Activated T-cell treated with anti-CD3 and anti-CD28 coated beads, Interleukin-2, amount 50 U/mL, for 48 hours (primary cell): ENCODE data around the gene KLRF2.

Experiments
- DNase-seq, 2 experiments: peaks; one replicate each; pipeline ENCODE4 v3.0.0-alpha.2; 2020

The KLRF2 gene

DNA sequence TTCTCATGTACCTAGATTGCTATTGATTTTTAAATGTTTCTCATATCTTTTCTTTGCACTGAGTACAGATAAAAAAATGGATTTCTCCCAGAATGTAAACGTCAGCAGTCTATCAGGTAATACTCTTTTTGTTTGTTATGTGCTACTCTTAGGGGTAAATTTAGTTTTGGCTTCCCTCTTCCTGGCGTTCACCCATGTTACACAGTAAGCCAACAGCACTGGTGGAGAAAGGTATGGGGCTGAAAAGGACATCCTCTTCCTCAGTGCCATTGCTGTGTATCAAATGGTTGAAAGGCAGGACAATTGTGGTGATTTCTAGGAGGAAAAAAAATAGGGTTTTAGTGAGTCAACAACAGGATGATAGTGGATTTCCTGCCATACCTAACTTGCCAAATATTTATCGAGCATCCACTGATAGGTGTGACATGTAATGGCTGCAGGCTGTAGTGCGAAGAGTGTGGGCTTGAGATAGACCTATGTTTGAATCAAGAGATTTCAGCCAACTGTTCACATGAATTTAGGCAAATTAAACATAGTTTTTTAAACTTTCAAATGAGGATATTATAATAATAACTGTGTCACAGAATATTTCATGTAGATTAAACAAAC lies 7.5 kb downstream of the KLRF2 start:
- no peak for DNase-seq

DNA sequence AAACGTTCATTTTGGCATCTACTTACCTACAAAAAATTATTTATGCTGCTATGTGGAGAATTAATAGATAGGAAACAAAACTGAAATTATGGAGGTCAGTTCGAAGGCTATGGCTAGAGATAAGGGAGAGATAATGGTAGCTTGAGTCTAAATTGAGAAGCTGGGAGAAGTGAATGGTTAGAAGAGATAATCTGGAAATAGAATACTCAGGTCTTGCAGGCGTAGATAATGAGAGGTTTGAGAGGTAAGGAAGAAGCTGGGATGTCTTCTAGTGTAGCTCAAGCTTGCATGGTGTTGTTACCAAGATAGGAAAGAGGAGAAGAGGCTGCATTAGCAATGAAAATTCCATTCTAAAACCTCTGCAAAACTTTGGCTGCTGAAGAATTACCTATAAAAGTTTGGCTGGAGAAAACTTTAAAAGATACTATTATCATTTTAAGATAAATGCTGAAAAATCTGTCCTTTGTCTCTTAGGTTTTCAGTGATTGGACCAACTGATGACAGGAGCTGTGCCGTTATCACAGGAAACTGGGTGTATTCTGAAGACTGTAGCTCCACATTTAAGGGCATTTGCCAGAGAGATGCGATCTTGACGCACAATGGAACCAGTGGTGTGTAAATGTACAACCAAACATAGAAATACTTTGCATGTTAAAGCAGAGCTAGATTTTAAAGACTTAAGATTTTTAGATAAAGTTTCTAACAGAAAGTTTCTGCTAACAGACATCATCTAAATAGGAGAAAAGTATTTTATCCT lies 14.1 kb downstream of the KLRF2 start:
- DNase-seq, result no peak

DNA sequence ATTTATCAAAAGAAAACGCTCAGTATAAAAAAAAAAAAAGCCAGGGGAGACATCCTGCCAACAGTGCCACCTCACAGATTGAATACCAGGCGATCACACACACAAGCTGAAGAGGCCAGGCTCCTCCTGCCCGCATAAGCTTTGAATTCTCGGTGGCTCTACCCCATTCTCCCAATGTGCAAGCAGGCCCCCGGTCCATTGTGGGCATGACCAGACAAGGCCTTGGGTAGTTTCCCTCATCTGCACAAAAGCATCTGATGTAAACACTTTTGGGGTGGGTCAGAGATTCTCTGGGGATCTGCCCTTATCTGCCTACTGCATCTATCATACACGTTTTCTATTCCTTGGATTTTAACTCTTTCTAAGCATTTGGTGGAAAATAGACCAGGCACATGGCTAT lies 16.2 kb downstream of the KLRF2 start:
- no peak for DNase-seq

DNA sequence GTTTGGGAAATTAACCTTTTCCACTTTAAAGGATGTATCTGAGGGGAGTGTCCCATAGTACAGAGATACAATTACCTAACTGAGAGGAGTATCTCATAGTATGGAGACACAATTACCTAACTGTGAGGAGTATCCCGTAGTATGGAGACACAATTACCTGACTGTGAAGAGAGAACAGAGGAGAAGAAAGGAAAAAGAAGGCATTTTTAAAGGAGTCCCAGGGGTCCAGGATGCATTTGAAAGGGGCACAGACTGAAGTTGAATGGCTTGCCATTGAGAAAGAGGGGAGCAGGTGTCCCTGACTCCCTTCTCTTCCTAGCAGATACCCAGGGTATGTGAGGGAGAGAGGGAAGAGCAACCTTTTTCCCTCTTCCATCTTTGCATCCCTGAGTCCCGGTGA lies 17.9 kb downstream of the KLRF2 start:
- no peak for DNase-seq

DNA sequence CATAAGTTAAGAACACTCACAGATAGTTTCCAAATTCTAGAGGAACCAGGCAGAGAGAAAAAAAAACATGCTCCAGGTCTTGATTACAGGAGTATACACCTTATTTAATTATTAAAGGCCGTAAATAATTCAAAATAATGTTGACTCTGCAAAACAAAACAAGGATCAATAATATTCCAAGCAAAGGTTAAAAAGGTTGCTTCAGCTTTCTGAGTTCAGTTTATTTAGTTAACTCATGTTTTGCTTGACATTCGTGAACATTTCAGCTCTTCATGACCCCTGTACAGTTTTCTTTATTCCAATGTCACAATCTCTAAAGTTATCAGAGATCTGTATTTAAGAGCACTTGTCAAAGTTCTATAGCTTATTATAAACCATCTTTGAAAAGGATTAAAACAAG lies 19.6 kb downstream of the KLRF2 start:
- no peak for DNase-seq

DNA sequence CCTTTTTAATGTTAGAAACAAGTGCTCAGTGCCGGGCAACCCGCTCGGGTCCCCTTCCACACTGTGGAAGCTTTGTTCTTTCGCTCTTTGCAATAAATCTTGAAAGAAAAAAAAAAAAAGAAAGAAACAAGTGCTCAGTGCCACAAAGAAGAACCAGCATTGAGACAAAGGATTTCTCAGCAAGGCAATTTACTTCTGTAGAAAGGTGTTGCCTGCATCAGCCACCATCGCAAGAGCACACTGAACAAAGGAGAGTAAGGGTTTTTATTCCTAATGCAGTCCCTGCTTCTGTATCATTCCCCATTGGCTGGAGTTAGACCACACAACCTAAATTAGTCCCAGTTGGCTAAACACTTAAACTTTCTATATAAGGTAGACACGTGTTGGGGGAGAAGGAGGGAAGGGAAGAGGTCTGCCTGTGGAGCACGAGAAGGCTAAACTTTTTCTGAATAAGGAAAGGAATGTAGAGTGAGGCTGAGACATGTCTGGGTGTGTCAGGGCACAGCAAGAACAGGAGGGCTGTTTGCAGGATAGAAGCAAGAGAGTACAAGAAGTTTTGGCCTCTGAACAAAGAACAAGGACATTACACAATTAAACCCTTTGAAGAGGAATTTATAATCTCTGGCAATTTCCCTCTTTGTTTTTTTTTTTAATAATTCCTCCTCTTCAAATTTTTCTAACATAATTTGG lies 21.4 kb downstream of the KLRF2 start:
- DNase-seq, result no peak

DNA sequence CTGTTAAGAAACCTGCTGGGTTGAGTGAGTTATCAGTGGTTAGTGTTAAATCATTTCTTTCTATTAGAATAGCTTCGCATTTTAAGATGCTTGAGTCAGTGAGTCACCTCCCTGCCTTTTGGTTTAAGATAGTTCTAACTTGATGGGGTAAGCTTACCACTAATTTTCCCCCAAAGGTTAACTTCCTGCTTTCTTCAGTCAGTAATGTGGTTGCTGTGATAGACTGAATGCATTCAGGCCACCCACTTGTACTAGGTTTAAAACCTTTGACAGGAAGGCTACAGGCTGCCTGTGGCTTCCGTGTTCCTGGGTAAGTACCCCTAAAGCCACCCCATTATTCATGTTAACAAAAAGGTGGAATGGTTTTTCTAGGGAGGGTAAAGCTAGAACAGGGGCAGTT lies 25.6 kb downstream of the KLRF2 start:
- peak in 1 of 2 experiments; percentile 27 for DNase-seq

DNA sequence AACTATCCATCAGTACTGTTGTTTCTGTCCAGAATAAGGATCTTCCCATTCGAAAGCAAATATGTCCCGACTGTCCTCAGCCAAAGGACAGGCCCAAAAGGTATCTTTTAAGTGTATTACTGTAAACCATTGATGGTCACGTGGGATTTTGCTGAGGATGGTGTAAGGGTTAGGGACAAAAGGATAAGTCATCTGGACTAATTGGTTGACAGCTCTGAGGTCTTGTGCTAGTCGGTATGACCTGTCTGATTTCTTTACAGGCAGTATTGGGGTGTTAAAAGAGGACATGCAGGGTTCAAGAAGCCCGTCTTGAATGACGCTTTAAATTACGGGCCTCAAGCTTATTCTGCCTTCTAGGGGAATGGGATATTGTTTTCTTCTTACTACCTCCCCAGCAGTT lies 26.5 kb downstream of the KLRF2 start:
- no peak for DNase-seq

DNA sequence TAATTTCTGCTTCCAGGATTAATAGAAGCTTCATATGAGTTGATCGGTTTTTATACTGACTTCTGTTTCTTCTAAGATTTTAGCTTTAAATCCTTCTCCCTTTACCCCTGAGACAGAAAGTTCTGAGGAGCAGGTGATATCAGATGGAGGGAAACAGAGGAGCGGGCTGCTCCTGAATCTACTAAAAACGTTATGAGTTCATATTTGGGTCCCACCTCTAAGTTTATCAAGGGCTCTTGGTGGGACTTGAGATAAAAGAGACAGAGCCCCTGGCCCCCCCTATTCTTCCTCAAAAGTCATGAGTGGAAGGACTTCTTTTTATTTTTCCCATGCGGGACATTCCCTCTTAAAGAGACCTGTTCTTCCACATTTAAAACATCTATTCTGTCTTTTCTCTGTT lies 27.1 kb downstream of the KLRF2 start:
- DNase-seq, result no peak

DNA sequence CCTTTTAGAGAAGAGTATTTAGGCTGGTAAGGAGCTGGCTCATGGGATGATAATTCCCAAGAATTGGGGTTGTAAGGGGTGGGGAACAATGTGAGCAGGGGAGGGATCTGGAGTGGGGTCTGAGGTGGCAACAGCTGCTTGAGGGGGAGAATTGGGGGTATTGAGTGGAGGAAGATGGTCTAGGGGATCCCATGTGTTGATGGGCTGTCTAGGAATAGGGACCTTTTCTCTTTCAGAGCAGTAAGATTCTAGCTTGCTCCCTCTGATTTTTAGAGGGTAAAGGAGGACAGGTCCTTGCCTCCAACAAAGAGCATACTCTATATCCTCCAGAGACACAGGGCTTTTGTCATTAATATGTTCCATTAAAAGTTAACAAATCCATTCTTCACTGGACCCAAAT lies 28.4 kb downstream of the KLRF2 start:
- no peak for DNase-seq

DNA sequence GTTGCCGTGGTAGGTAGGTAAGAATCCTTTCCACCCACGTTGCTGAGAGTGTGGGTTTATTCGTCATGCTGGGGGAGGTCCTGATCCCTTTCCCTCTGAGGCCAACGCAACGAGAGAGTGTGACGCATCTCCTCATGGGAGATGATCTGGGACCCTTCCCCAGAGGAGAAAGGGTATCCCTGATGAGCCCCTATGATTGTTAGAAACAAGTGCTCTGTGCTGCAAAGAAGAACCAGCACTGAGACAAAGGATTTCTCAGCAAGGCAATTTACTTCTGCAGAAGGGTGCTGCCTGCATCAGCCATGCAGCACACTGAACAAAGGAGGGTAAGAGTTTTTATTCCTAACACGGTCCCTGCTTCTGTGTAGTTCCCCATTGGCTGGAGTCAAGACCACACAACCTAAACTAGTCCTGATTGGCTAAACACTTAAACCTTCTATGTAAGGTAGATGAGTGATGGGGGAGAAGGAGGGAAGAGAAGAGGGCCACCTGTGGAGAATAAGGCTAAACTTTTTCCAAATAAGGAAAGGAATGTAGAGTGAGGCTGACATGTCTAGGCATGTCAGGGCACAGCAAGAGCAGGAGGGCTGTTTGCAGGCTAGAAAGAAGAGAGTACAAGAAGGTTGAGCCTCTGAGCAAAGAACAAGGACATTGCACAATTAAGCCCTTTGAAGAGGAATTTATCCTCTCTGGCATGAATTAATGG lies 29.6 kb downstream of the KLRF2 start:
- DNase-seq, result no peak

DNA sequence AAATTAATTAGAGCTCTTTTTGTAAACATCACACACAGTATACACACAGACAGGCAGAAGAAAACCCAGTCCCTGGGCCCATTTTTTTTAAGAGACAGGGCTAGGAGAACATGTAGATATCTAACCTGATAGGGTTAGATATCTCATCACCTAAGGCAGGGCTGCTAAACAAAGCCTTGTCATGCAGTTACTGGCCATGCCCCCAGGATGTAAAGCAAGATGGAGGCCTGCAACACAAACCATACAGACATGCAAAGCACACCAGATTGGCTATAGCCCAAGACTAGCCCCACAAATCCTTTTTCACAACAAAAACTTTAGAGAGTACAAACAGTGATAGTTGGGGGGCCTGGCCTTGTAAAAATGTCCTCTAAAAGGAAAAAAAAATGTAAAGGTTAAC lies 30.4 kb downstream of the KLRF2 start:
- DNase-seq, result no peak

DNA sequence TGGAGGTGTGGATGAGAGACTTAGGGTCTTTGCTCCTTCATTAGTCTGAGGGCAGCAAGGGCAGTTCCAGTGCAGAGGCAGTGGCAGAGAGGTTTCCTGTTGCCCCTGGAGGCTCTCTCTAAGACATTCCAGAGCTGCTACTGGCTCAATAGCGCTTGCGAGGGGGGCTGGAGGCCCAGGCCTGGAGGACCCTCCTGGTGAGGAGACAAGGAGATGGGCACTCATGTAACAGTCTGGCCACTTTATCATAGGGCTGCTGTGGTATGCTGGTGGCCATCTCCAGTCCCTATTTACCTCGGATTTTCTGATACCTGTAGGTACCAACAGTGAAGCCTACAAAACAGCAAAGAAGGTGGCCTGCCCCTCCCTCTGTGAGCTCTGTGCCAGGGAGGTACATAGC lies 38.2 kb downstream of the KLRF2 start:
- no peak for DNase-seq

DNA sequence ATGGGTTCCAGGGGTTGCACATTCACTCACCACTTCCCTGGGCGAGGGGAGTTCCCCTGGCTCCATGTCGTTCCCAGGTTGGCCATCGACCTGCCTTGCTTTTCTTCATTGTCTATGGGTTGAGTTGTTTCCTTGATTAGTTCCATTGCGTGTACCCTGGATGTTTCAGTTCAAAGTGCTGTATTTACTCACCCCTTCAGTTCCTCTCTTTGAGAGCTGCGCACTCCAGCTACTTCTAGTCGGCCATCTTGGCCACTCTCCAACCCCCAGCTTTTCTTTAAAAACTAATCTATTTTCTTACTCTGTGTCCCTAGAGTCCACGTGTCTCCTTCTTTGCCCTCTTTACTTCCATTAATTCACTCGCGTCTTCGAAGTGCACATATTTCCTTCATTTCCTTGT lies 39.2 kb downstream of the KLRF2 start:
- no peak for DNase-seq

DNA sequence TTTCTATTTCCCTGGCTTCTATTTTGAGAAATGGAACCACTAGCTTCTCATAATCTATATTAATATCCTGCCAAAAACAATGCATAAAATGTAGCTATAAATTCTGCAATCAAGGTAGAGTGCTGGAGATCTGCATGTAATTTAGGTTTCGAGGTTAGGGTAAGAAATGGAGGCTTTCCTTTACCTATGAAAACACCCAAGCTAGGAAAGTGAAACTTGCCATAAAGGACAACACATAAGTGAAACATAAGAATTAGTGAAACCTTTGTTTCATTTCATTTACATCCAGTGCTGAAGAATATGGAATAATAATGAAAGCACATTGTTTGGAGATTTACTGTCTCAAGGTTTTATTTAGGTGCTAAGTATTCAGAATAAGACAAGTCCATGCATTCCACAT lies 41.1 kb downstream of the KLRF2 start:
- no peak for DNase-seq

DNA sequence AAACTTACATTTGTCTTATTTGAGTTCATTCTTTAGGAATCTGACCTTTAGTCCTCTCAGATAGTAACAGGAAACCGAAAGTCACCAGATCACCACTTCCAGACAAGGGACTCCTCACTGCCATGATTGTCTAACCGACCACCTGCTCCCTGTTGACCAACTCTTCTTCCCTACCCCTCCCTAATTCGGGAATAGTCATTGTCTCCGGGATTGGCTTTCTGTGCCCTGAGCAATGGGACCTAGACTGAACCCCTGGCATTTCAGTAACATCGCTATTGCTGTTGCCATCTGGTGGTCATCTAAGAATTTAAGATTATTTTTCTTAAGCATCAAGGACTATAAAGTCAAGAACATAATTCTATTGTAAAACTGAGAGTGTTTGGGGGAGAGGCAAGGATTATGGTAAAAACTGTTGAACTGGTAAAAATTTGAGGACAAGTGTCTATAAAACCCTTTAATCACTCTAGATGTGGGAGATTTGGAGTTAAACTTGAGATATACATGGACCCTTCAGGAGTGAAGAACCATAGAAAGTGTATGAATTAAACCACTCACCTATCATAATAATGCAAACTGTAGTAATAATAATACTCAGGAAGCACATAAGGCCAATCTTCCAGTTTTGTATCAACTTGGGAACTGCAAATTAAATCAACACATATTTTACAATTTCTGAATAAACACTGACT lies 44.6 kb downstream of the KLRF2 start:
- DNase-seq, result peak; percentile 27 to 34

DNA sequence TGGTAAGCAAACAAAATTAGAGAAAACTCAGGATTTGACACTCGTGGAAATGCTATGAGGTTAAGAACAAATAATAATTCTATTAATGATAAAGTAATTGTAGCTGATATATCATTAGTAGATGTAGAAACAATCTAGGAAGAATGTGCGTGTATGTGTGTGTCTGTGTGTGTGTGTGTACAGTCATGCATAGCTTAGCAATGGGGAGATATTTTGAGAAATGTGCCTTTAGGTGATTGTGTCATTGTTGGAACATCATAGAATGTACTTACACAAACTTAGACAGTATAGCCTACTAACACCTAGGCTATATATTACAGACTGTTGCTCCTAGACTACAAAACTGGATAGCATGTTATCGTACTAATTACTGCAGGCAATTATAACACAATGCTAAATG lies 45.6 kb downstream of the KLRF2 start:
- no peak for DNase-seq

DNA sequence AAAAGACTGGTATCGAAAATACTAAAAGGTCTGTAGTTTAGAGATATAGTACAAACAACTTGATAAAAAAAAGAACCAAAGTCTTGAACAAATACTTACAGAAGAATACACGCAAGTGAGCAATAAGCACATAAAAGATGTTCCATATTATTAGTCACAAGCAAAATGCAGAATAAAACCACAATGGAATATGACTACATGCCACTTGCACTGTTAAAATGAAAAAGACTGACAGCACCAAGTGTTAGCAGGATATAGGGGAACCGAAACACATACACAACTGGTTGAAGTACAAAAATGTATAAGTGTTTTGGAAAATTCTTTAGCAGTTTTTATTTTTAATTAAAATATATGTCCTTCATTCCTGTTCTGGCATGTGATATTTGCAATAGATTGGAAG lies 47.3 kb downstream of the KLRF2 start:
- no peak for DNase-seq

DNA sequence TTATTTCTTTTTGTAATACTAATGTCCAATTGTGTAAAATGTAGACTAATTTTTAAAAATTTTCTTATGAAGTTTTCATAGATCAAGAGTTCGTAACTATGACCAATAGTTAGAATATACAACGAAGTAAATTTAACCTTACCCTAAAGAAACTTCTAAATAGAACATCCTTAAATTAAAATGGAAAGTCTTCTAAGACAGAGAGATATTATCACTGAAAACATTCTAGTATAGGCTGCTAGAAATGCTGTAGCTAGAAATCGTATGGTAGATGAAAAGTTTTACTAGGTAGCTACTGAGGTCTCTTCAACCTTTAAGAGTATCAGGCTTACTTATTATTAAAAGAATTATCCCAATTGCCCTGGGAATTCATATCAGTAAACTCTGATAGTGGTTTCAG lies 50.0 kb downstream of the KLRF2 start:
- DNase-seq, result no peak

DNA sequence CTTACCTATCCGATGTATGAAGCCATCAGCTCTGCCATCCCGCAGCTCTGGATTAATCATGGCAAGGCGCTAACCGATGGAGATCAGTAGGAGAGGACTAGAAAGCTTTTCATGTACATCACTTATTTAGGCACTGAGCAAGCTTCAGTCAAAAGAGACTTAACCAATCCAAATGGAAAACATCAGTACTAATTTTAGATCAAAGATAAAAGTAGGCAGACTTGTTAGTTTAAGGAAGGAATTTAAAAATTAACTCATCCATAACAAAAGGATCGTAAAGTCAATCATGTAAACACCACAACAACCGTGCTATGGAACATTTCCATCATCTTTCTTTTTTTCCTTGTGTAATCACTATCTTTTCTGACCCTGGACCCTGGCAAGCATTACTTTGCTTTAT lies 51.0 kb downstream of the KLRF2 start, which contains the start of gene CLEC2A:
CLEC2A (minus strand) TSS at position 101 of the 400 bp plus-strand sequence; CDS start at position 60, 41 bp downstream.
- no peak for DNase-seq

DNA sequence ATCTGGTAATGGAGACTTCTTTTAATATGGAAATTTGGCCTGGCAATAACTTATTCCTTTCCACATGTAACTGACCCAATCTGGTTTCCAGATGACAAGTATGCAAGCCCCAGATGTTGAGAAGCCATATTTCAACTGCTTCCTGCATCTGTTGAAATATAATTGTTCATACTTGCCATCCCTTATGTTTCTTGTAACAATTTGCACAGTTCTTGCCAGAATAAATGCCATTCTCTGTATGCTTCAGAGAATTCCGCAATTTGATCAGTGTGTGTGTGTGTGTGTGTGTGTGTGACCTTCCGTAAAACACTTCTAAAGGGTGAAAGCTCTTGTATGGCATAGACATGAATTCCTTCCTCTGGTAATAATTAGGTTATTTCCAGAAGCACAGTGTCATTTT lies 52.7 kb downstream of the KLRF2 start:
- DNase-seq, result no peak

DNA sequence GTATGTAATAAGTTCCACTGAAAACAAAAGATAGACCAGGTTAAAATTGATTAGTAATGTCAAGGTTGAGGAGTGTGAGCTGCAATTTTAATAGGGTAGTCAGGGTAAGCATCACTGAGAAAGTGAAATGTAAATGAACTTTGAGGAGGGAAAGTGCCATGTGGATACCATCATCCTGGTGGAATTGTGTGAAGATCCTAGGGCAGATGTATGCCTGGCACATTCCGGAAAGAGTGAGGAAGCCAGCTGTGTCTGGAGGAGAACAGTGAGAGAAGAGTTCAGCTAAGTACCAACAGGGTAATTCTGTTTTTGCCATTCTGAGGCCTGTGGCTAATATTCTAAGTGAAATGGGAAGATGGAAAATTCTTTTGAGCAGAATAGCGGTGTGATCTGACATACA lies 53.7 kb downstream of the KLRF2 start:
- no peak for DNase-seq

DNA sequence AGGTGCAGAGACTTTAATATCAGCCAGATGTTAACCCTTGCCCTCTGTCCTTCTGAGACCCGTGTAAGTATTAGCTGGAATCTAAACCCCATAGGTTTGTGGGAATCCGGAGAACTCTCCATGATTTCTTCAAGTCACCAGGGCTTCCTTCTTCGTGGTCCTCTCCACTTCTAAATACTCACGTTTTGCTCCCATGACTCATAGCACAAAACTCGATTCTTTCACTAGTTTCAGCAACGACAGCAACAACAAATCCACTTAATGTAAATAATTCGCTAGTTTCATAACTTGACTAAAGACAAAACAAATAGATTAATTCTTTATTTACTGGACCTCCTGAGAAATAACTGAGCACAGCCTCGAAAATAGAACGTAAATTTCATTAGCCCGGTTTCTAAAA lies 55.3 kb downstream of the KLRF2 start:
- no peak for DNase-seq
